HepG2 (cell line): Measurements from ENCODE around the gene TMEM63B. TPM values are rescaled to one million over a fixed set of nuclear protein-coding genes. Genes with fewer than 3 reads are reported as not detected.

Source experiments
- ATF5 ChIP-seq: sonication (generic); formaldehyde crosslinking; IDR thresholded peaks from 2 replicates; pipeline ENCODE4 v1.4.0; 2020; ENCODE audit warnings: mild to moderate bottlenecking, low read depth, missing genetic modification reagents
- EEA1 ChIP-seq: sonication (generic); formaldehyde crosslinking; IDR thresholded peaks from 2 replicates; pipeline ENCODE4 v1.5.1; 2020; ENCODE audit warnings: mild to moderate bottlenecking, missing genetic modification reagents, borderline replicate concordance
- GMEB2 ChIP-seq: IDR thresholded peaks from 2 replicates; pipeline ENCODE4 v1.6.1; 2016; ENCODE audit warnings: missing biosample characterization, missing genetic modification reagents, low read depth
- GZF1 ChIP-seq: sonication (generic); formaldehyde crosslinking; IDR thresholded peaks from 2 replicates; pipeline ENCODE4 v1.5.1; 2020; ENCODE audit warnings: mild to moderate bottlenecking, missing genetic modification reagents
- HDAC6 ChIP-seq: fragments of 200-600 bp; sonication (generic); IDR thresholded peaks from 2 replicates; pipeline ENCODE4 v1.7.0; 2017; ENCODE audit warnings: mild to moderate bottlenecking, antibody characterized with exemption, low read length, low read depth
- HNRNPUL1 ChIP-seq: fragments of 200-400 bp; formaldehyde crosslinking; IDR thresholded peaks from 2 replicates; pipeline ENCODE4 v1.6.1; 2017; ENCODE audit warnings: low read depth, mild to moderate bottlenecking, low read length, moderate library complexity
- MBD4 ChIP-seq: IDR thresholded peaks from 2 replicates; pipeline ENCODE4 v1.6.1; 2012; ENCODE audit warnings: low read length, inconsistent platforms, borderline replicate concordance
- NCOA5 ChIP-seq: sonication (generic); formaldehyde crosslinking; IDR thresholded peaks from 2 replicates; pipeline ENCODE4 v1.4.0; 2020; ENCODE audit warnings: missing genetic modification reagents
- NFIB ChIP-seq: sonication (generic); formaldehyde crosslinking; IDR thresholded peaks from 2 replicates; pipeline ENCODE4 v1.9.0; 2021; ENCODE audit warnings: missing genetic modification reagents, mild to moderate bottlenecking, borderline replicate concordance
- NFYC ChIP-seq: IDR thresholded peaks from 2 replicates; pipeline ENCODE4 v1.6.1; 2016; ENCODE audit warnings: missing genetic modification reagents, missing compliant biosample characterization
- ONECUT2 ChIP-seq: sonication (generic); formaldehyde crosslinking; IDR thresholded peaks from 2 replicates; pipeline ENCODE4 v1.4.0; 2020; ENCODE audit warnings: missing genetic modification reagents
- PAWR ChIP-seq: sonication (generic); formaldehyde crosslinking; IDR thresholded peaks from 2 replicates; pipeline ENCODE4 v1.4.0; 2020; ENCODE audit warnings: missing genetic modification reagents, mild to moderate bottlenecking, borderline replicate concordance
- PHF8 ChIP-seq: sonication (generic); formaldehyde crosslinking; IDR thresholded peaks from 2 replicates; pipeline ENCODE4 v1.5.0; 2020; ENCODE audit warnings: missing genetic modification reagents
- POGZ ChIP-seq: sonication (generic); formaldehyde crosslinking; IDR thresholded peaks from 2 replicates; pipeline ENCODE4 v1.4.0; 2020; ENCODE audit warnings: mild to moderate bottlenecking, missing genetic modification reagents
- POLR2A ChIP-seq, 2 experiments: IDR thresholded peaks; 2 replicates each; pipeline ENCODE4 v1.6.1; 2011; ENCODE audit warnings: low read depth in 2 of 2, low read length in 2 of 2, mild to moderate bottlenecking in 1 of 2, moderate library complexity in 1 of 2; ENCODE audit not compliant: insufficient read depth in 1 of 2
- RARA ChIP-seq: IDR thresholded peaks from 2 replicates; pipeline ENCODE4 v1.6.1; 2016; ENCODE audit warnings: missing genetic modification reagents, missing compliant biosample characterization
- RARG ChIP-seq: sonication (generic); formaldehyde crosslinking; IDR thresholded peaks from 2 replicates; pipeline ENCODE4 v1.4.0; 2020; ENCODE audit warnings: low read depth, mild to moderate bottlenecking, missing genetic modification reagents
- RBM22 ChIP-seq: fragments of 200-400 bp; formaldehyde crosslinking; optimal IDR thresholded peaks from 2 replicates; pipeline ENCODE3; 2017; ENCODE audit warnings: mild to moderate bottlenecking, low read length, moderate library complexity
- REL ChIP-seq: sonication (generic); formaldehyde crosslinking; conservative IDR thresholded peaks from 2 replicates; pipeline ENCODE4 v1.8.0; 2022; ENCODE audit warnings: mild to moderate bottlenecking, missing genetic modification reagents, moderate library complexity
- RFX1 ChIP-seq: fragments of 450-650 bp; IDR thresholded peaks from 2 replicates; pipeline ENCODE4 v1.6.1; 2017
- STAT5B ChIP-seq: sonication (generic); formaldehyde crosslinking; IDR thresholded peaks from 2 replicates; pipeline ENCODE4 v1.4.0; 2020; ENCODE audit warnings: missing genetic modification reagents
- TEAD3 ChIP-seq: optimal IDR thresholded peaks from 2 replicates; pipeline ENCODE3; 2016; ENCODE audit warnings: borderline replicate concordance
- XBP1 ChIP-seq: sonication (generic); formaldehyde crosslinking; IDR thresholded peaks from 2 replicates; pipeline ENCODE4 v1.5.0; 2020; ENCODE audit warnings: missing genetic modification reagents
- YEATS2 ChIP-seq: sonication (generic); formaldehyde crosslinking; IDR thresholded peaks from 2 replicates; pipeline ENCODE4 v1.4.0; 2020; ENCODE audit warnings: missing genetic modification reagents, borderline replicate concordance
- ZFX ChIP-seq: sonication (generic); formaldehyde crosslinking; IDR thresholded peaks from 2 replicates; pipeline ENCODE4 v1.4.0; 2020; ENCODE audit warnings: mild to moderate bottlenecking, low read depth, missing genetic modification reagents, moderate library complexity
- ZFY ChIP-seq: sonication (generic); formaldehyde crosslinking; IDR thresholded peaks from 2 replicates; pipeline ENCODE4 v1.4.0; 2020; ENCODE audit warnings: missing genetic modification reagents
- ZNF18 ChIP-seq: sonication (generic); formaldehyde crosslinking; IDR thresholded peaks from 2 replicates; pipeline ENCODE4 v1.8.0; 2022; ENCODE audit warnings: mild to moderate bottlenecking, missing genetic modification reagents; ENCODE audit not compliant: insufficient replicate concordance
- ZNF263 ChIP-seq: sonication (generic); formaldehyde crosslinking; IDR thresholded peaks from 2 replicates; pipeline ENCODE4 v1.4.0; 2020; ENCODE audit warnings: missing genetic modification reagents
- ZNF460 ChIP-seq: sonication (generic); formaldehyde crosslinking; IDR thresholded peaks from 2 replicates; pipeline ENCODE4 v1.5.1; 2020; ENCODE audit warnings: missing genetic modification reagents, mild to moderate bottlenecking, borderline replicate concordance
- ZNF616 ChIP-seq: sonication (generic); formaldehyde crosslinking; IDR thresholded peaks from 2 replicates; pipeline ENCODE4 v1.5.0; 2020; ENCODE audit warnings: low read depth, mild to moderate bottlenecking, missing genetic modification reagents
- ZNF644 ChIP-seq: IDR thresholded peaks from 2 replicates; pipeline ENCODE4 v1.6.1; 2016; ENCODE audit warnings: low read depth
- ZNF678 ChIP-seq: sonication (generic); formaldehyde crosslinking; IDR thresholded peaks from 2 replicates; pipeline ENCODE4 v1.4.0; 2020; ENCODE audit warnings: mild to moderate bottlenecking, missing genetic modification reagents
- ZSCAN9 ChIP-seq: IDR thresholded peaks from 2 replicates; pipeline ENCODE4 v1.6.1; 2016; ENCODE audit warnings: borderline replicate concordance
- polyA plus RNA-seq, 8 experiments: library from polyadenylated mRNA; depleted of rRNA in 3 of 8; stranded (reverse) in 7 of 8; unstranded in 1 of 8; fragments of >200 nt; fragmentation: Illumina TruSeq in 4 of 8; extraction: Trizol in 4 of 8; gene quantifications; 2 replicates each; pipeline versions ENCODE4 v1.2.1 to v1.2.3, GENCODE V29; 2011 to 2016; ENCODE audit warnings: low read depth in 4 of 8, missing spikeins in 1 of 8, mixed read lengths in 1 of 8; ENCODE audit not compliant: insufficient read depth in 1 of 8
- total RNA-seq, 5 experiments: library from RNA; depleted of rRNA; stranded (reverse); fragments of >200 nt; fragmentation: Illumina TruSeq; extraction: Trizol; gene quantifications; 2 replicates each; pipeline ENCODE4 v1.2.3, GENCODE V29; 2016; ENCODE audit warnings: low read depth in 1 of 5

Gene TMEM63B
- total and polyA plus RNA-seq, 2 of the 13 experiments (the other 11 are each of a cell fraction or from before 2014, with no cell fraction given): 27.4 to 75.8 TPM

- TF ChIP-seq ATF5 (CRISPR knock-in tag): no peak
- TF ChIP-seq ZFY (CRISPR knock-in tag): no peak
- TF ChIP-seq ZNF18 (CRISPR knock-in tag): no peak
- TF ChIP-seq MBD4: no peak
- no peak for TF ChIP-seq ZSCAN9 (CRISPR knock-in tag)
- TF ChIP-seq ZNF263: no peak
- no peak for TF ChIP-seq ZNF644 (CRISPR knock-in tag)
- no peak for TF ChIP-seq GMEB2 (CRISPR knock-in tag)
- TF ChIP-seq ZNF678 (CRISPR knock-in tag): no peak
- TF ChIP-seq NCOA5: no peak
- TF ChIP-seq HDAC6: no peak
- TF ChIP-seq NFIB (CRISPR knock-in tag): no peak
- no peak for TF ChIP-seq STAT5B
- TF ChIP-seq RARA (CRISPR knock-in tag): no peak
- TF ChIP-seq PHF8: no peak
- TF ChIP-seq XBP1 (CRISPR knock-in tag): no peak
- TF ChIP-seq ZNF616 (CRISPR knock-in tag): no peak
- TF ChIP-seq RBM22: peak; percentile 70
- no peak for TF ChIP-seq PAWR (CRISPR knock-in tag)
- no peak for TF ChIP-seq ZNF460 (CRISPR knock-in tag)
- no peak for TF ChIP-seq NFYC (CRISPR knock-in tag)
- TF ChIP-seq TEAD3: no peak
- TF ChIP-seq YEATS2 (CRISPR knock-in tag): no peak
- TF ChIP-seq ZFX: no peak
- TF ChIP-seq POLR2A (IDR thresholded peaks at IDR 0.05; ENCODE audit: insufficient read depth in 1 of 2, low read depth in 2 of 2, low read length in 2 of 2): 0 out of 4 replicates have a peak, but pooled peaks of 1 of the 2 experiments have one; percentile 4
- TF ChIP-seq RARG (CRISPR knock-in tag): no peak
- no peak for TF ChIP-seq EEA1 (CRISPR knock-in tag)
- TF ChIP-seq HNRNPUL1: no peak
- TF ChIP-seq POGZ: no peak
- no peak for TF ChIP-seq RFX1
- no peak for TF ChIP-seq REL (CRISPR knock-in tag)
- no peak for TF ChIP-seq ONECUT2
- 0 out of 2 replicates have a peak, but pooled peaks have one; percentile 13 for TF ChIP-seq GZF1
These were observed 16.4 kb upstream of the TMEM63B start (continued) for GRCh38 chr6:44110966-44111365.
